Measurements from ENCODE around the gene FBXO38. TPM values are rescaled to one million over a fixed set of nuclear protein-coding genes. Genes with fewer than 3 reads are reported as not detected.

Gene FBXO38
- total RNA-seq, 1 donor from 2014 or later = 26.1 TPM

- DNase-seq (ENCODE audit: low read depth) = no peak
- no peak overlapping the region for H3K4me3 ChIP-seq (ENCODE audit: low read depth, low read length)
- TF ChIP-seq CTCF (conservative IDR thresholded peaks at IDR 0.05; ENCODE audit: low read depth, low read length) = no peak
Observed at GRCh38 chr5:148391422-148391821, 7.7 kb downstream of the FBXO38 start.

DNA sequence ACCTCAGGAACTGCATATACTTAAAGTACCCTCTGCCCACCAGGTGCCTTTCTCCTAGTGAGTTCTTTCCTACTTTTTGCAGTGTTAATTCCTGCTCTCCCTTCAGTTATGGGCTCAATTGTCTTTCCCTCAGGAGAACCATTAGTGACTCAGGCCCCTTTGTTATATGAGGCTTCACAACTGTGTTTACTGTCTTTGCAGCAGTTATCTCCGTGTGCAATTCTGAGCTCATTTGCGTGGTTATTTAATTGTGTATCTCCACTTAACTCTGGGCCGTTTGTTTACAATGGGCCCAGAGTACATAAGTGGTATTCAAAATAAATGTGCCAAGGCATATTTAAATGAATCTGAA, 9.6 kb downstream of the FBXO38 start:
- no peak overlapping the region for H3K4me3 ChIP-seq (ENCODE audit: low read depth, low read length)
- no peak for TF ChIP-seq CTCF (conservative IDR thresholded peaks at IDR 0.05; ENCODE audit: low read depth, low read length)
- DNase-seq (ENCODE audit: low read depth) = no peak

GRCh38 chr5:148394587-148395019, 10.8 kb downstream of the FBXO38 start:
- H3K4me3 ChIP-seq (ENCODE audit: low read depth, low read length) = no peak overlapping the region
- no peak for TF ChIP-seq CTCF (conservative IDR thresholded peaks at IDR 0.05; ENCODE audit: low read depth, low read length)
- DNase-seq (ENCODE audit: low read depth) = no peak

- no peak overlapping the region for H3K4me3 ChIP-seq (ENCODE audit: low read depth, low read length)
- DNase-seq (ENCODE audit: low read depth) = no peak
- TF ChIP-seq CTCF (conservative IDR thresholded peaks at IDR 0.05; ENCODE audit: low read depth, low read length) = no peak
Observed at GRCh38 chr5:148395031-148395430, 11.3 kb downstream of the FBXO38 start.

DNA sequence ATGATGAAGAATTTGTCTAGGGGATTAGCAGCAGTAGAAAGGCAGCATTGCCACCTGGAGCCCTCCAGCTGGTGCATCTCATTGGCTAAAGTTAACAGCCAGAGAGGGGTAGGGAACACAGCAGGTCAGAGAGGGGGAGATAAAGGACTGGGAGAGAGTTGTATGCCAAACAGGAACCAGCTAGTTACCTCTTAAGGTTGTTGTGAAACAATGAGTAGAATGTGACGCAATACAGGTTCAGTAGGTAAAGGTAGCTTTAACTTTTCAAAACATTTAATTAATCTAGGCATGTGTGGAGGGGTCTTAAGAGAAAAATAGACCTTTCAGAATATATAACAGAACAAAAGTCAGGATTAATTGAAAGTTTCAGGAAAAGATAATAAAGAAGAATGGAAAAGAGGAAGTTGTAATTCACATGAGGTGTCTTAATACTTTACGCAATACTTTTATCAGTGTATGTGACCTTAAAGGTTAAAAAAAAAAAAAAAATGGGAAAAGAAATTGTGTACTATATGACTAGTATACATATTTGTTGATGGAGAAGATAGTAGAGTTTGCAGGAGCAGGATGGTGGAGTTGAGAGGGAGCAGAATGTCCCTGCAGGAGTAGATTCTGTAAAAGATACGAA, 14.3 kb downstream of the FBXO38 start:
- H3K4me3 ChIP-seq (ENCODE audit: low read depth, low read length) = no peak overlapping the region
- no peak for TF ChIP-seq CTCF (conservative IDR thresholded peaks at IDR 0.05; ENCODE audit: low read depth, low read length)
- no peak for DNase-seq (ENCODE audit: low read depth)

- peak; percentile 2 for TF ChIP-seq CTCF (conservative IDR thresholded peaks at IDR 0.05; ENCODE audit: low read depth, low read length)
- no peak for DNase-seq (ENCODE audit: low read depth)
- no peak overlapping the region for H3K4me3 ChIP-seq (ENCODE audit: low read depth, low read length)
Observed at GRCh38 chr5:148398698-148399121, 15.0 kb downstream of the FBXO38 start.

GRCh38 chr5:148401604-148402003, 17.8 kb downstream of the FBXO38 start:
- no peak for DNase-seq (ENCODE audit: low read depth)
- H3K4me3 ChIP-seq (ENCODE audit: low read depth, low read length) = no peak overlapping the region
- no peak for TF ChIP-seq CTCF (conservative IDR thresholded peaks at IDR 0.05; ENCODE audit: low read depth, low read length)
